Activated naive CD8-positive, alpha-beta T cell (primary cell): Measurements from ENCODE around the gene KAT5.
"Not testable (repeated sequence)": the region's sequence is repeated elsewhere in the genome, so short reads cannot be mapped to it uniquely, and the experiment has no call there.

Experiments
- H3K27ac Mint-ChIP-seq: one replicate; pipeline ENCODE4 v1.8.0; 2021; ENCODE audit warnings: mixed read lengths
- H3K27me3 Mint-ChIP-seq: one replicate; pipeline ENCODE4 v1.8.0; 2021; ENCODE audit warnings: mixed read lengths
- H3K36me3 Mint-ChIP-seq: one replicate; pipeline ENCODE4 v1.8.0; 2021; ENCODE audit warnings: mixed read lengths
- H3K4me1 Mint-ChIP-seq: one replicate; pipeline ENCODE4 v1.8.0; 2021; ENCODE audit warnings: low read depth, mixed read lengths
- H3K4me3 Mint-ChIP-seq: one replicate; pipeline ENCODE4 v1.8.0; 2021; ENCODE audit warnings: mild to moderate bottlenecking, mixed read lengths
- H3K9me3 Mint-ChIP-seq: one replicate; pipeline ENCODE4 v1.8.0; 2021; ENCODE audit warnings: low read depth, mixed read lengths

The KAT5 gene

GRCh38 chr11:65718964-65719492 is 7.0 kb downstream of the KAT5 start:
- Mint-ChIP-seq H3K27ac (peak overlapping the region; percentile 70), H3K27me3 (no peaks in the 10 kb centered on the region), H3K4me1 (peaks cover 28% of the 10 kb centered on the region), H3K36me3 (peaks cover 5% of the 10 kb centered on the region), H3K9me3 (no peaks in the 10 kb centered on the region), H3K4me3 (peak overlapping the region; percentile 95)

DNA sequence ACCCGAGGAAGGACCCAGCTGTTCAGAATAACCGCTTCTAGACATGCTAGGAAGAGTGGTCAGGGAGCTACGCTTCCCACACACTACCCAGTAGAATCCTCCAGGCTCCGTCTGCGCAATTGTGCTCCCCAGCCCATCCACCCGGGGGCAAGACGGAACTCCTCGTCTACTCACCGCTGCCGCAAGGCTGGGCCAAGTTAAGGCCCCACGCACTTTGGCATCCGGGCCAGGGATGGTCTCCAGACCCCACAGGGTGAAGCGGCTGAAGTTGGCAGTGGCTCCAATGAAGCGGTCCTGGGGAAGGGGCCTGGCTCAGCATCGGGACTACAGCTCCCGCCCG is 7.8 kb downstream of the KAT5 start:
- no peaks in the 10 kb centered on the region for H3K9me3 Mint-ChIP-seq
- H3K27me3 Mint-ChIP-seq = no peaks in the 10 kb centered on the region
- H3K36me3 Mint-ChIP-seq = peaks cover 5% of the 10 kb centered on the region
- peak overlapping the region; percentile 93 for H3K27ac Mint-ChIP-seq
- H3K4me3 Mint-ChIP-seq = peak overlapping the region; percentile 95
- H3K4me1 Mint-ChIP-seq = peaks cover 25% of the 10 kb centered on the region

GRCh38 chr11:65720211-65720934 is 8.3 kb downstream of the KAT5 start, which contains the start of gene RNASEH2C:
TSS of gene RNASEH2C (minus strand) at chr11:65720798. CDS start at chr11:65720758, 40 bp downstream.
- H3K27ac Mint-ChIP-seq = peak within 1 kb of the TSS; percentile 93
- H3K4me3 Mint-ChIP-seq = peak within 1 kb of the TSS; percentile 95
- no peaks in the 10 kb centered on the region for H3K27me3 Mint-ChIP-seq
- peaks cover 22% of the 10 kb centered on the region for H3K4me1 Mint-ChIP-seq
- H3K9me3 Mint-ChIP-seq = no peaks in the 10 kb centered on the region
- H3K36me3 Mint-ChIP-seq = peaks cover 2% of the 10 kb centered on the region

- Mint-ChIP-seq H3K27ac (no peak overlapping the region), H3K36me3 (no peaks in the 10 kb centered on the region), H3K9me3 (no peaks in the 10 kb centered on the region), H3K4me1 (peaks cover 20% of the 10 kb centered on the region), H3K4me3 (peak overlapping the region; percentile 62), H3K27me3 (no peaks in the 10 kb centered on the region)
Measured at GRCh38 chr11:65722261-65722660, 10.2 kb downstream of the KAT5 start.

- no peak overlapping the region for H3K4me3 Mint-ChIP-seq
- no peaks in the 10 kb centered on the region for H3K9me3 Mint-ChIP-seq
- H3K27me3 Mint-ChIP-seq = peaks cover 2% of the 10 kb centered on the region
- H3K4me1 Mint-ChIP-seq = no peaks in the 10 kb centered on the region
- no peak overlapping the region for H3K27ac Mint-ChIP-seq
- peaks cover under 1% of the 10 kb centered on the region for H3K36me3 Mint-ChIP-seq
Measured at GRCh38 chr11:65726660-65727059, 14.6 kb downstream of the KAT5 start.

DNA sequence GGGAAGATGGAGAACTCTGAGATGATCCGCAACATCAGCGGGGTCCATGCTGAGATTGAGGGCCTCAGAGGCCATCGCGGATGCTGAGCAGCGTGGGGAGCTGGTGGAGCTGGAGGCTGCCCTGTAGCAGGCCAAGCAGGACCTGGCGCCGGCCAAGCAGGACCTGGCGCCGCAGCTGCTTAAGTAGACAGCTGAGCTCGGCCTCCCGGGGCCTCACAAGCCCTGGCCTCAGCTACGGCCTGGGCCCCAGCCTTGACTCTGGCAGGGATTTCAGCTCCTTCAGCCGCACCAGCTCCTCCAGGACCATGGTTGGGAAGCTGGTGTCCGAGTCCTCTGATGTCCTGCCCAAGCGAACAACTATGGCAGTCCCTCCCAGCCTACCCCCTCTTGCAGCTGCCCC is 15.8 kb downstream of the KAT5 start:
- Mint-ChIP-seq H3K9me3 (no peaks in the 10 kb centered on the region), H3K36me3 (peaks cover 2% of the 10 kb centered on the region), H3K27ac (no peak overlapping the region), H3K4me1 (no peaks in the 10 kb centered on the region), H3K4me3 (no peak overlapping the region), H3K27me3 (peaks cover 5% of the 10 kb centered on the region)

DNA sequence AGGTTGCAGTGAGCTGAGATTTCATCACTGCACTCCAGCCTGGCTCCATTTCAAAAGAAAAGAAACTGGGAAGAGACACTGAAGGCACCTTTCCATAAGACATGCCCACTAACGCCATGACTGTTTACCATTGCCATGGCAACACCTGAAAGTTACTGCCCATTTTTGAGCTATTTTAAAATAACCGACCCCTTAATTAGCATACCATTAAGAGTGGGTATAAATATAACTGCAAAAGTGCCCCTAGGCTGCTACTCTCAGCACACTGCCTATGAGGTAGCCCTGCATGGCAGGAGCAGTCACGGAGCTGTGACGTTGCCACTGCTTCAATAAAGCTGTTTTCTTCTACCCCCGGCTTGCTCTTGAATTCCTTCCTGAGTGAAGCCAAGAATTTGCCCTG is 18.4 kb downstream of the KAT5 start:
- Mint-ChIP-seq H3K9me3 (no peaks in the 10 kb centered on the region), H3K36me3 (peaks cover 2% of the 10 kb centered on the region), H3K4me1 (no peaks in the 10 kb centered on the region), H3K27me3 (peaks cover 6% of the 10 kb centered on the region), H3K27ac (no peak overlapping the region), H3K4me3 (no peak overlapping the region)

DNA sequence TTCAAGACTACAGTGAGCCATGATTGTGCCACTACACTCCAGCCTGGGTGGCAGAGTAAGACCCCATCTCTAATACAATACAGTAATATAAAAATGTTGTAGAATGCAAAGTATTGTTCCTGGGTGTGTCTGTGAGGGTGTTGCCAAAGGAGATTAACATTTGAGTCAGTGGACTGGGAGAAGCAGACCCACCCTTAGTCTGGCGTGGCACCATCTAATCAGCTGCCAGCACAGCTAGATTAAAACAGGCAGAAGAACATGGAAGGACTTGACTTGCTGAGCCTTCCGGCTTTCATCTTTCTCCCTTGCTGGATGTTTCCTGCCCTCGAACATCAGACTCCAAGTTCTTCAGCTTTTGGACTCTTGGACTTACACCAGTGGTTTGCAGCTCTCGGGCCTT is 23.1 kb downstream of the KAT5 start:
- not testable (repeated sequence) for H3K9me3 Mint-ChIP-seq, H3K27me3 Mint-ChIP-seq, H3K36me3 Mint-ChIP-seq, H3K4me1 Mint-ChIP-seq, H3K27ac Mint-ChIP-seq, H3K4me3 Mint-ChIP-seq

DNA sequence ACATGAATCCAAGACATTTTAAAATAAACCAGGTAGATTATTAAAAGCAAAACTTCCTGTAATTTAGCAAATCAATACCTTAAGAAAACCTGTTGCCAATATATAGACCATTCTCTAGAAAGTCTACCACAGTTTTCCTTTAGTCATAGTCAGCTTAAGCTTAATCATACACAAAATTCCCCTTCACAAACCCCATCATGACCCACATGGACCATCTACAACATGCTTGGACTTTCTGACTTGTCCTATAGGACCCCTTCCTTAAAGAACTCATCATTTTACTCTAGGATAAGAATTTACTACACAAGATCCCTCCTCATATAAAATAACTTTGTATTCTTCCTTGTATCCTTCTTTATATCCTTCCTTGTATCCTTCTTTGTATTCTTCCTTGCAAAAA is 24.8 kb downstream of the KAT5 start:
- no peaks in the 10 kb centered on the region for H3K9me3 Mint-ChIP-seq
- H3K4me3 Mint-ChIP-seq = no peak overlapping the region
- peaks cover 9% of the 10 kb centered on the region for H3K27me3 Mint-ChIP-seq
- H3K4me1 Mint-ChIP-seq = no peaks in the 10 kb centered on the region
- peaks cover under 1% of the 10 kb centered on the region for H3K36me3 Mint-ChIP-seq
- no peak overlapping the region for H3K27ac Mint-ChIP-seq

DNA sequence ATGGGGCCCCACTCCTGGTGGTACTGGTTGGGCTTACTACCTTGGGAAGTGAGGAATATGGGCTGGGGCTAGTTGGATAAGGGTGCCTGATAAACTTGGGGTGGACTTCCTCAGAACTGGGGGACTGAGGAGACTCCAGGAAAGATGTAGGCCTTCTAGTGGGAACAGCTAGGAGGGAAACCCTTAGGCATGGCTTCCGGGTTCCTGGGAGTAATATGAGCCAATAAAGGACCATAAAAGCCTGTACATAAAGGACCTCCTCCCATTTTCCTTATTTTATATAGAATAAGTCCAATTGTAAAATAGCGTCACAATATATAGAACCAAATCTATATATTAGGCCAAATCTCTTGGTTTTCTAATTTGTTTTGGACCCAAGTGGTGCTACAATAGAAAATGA is 27.0 kb downstream of the KAT5 start:
- Mint-ChIP-seq H3K4me1 (no peaks in the 10 kb centered on the region), H3K27ac (no peak overlapping the region), H3K36me3 (no peaks in the 10 kb centered on the region), H3K4me3 (no peak overlapping the region), H3K27me3 (peaks cover 6% of the 10 kb centered on the region), H3K9me3 (no peaks in the 10 kb centered on the region)

GRCh38 chr11:65741185-65741584 is 29.1 kb downstream of the KAT5 start:
- Mint-ChIP-seq H3K36me3 (no peaks in the 10 kb centered on the region), H3K27ac (no peak overlapping the region), H3K4me3 (no peak overlapping the region), H3K27me3 (peaks cover 10% of the 10 kb centered on the region), H3K4me1 (no peaks in the 10 kb centered on the region), H3K9me3 (no peaks in the 10 kb centered on the region)

GRCh38 chr11:65742353-65742752 is 30.3 kb downstream of the KAT5 start:
- Mint-ChIP-seq H3K9me3 (no peaks in the 10 kb centered on the region), H3K27me3 (peaks cover 10% of the 10 kb centered on the region), H3K36me3 (no peaks in the 10 kb centered on the region), H3K4me3 (no peak overlapping the region), H3K4me1 (no peaks in the 10 kb centered on the region), H3K27ac (no peak overlapping the region)

DNA sequence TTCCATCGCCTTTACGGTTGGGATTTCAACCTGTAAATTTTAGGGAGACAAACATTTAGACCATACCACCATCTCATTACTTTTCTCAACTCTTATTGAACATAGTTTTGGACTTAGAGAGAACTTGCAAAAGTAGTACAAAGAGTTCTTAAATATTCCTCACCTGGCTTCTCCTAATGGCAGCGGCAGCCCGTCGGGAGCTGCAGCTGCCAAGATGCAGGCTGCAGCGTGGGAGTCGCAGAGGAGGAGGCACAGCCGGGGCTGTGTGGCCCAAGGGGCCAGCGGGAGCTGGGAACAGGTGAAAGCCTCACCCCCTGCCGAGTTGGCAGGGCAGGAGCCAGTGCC is 31.6 kb downstream of the KAT5 start:
- Mint-ChIP-seq H3K4me3 (no peak overlapping the region), H3K9me3 (no peaks in the 10 kb centered on the region), H3K27ac (no peak overlapping the region), H3K4me1 (no peaks in the 10 kb centered on the region), H3K27me3 (peaks cover 10% of the 10 kb centered on the region), H3K36me3 (no peaks in the 10 kb centered on the region)

DNA sequence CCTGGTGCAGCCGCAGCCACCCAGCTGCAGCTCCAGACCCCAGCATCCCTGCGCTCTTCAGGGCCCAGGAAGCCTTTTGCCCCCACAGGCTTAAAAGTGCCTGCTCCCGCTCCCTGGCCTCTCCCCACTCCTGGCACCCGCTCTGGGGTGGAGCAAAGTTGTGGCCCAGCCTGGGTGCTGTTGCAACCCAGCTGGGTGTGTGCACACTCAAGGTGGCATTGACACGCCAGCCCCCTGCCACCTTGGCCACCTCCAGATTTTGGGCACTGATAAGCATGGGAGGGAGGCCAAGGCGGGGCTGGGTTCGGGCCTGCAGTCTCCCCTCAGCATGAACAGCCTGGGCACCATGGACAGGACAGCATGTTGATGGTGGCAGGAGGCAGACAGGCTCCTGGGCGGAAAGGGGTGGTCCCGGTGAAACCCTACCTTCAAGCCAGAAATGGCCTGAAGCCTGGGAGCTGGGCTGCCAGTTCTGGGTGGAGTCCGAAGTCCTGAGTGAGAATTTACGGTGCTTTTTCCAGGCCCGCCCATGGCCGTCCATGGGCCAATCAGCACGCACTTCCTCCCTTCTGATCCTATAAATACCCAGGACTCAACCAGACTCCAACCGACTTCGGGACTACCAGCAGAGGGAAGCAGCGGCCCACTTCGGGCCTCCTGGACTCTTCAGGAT is 32.1 kb downstream of the KAT5 start:
- Mint-ChIP-seq H3K36me3 (no peaks in the 10 kb centered on the region), H3K4me1 (no peaks in the 10 kb centered on the region), H3K9me3 (no peaks in the 10 kb centered on the region), H3K27me3 (peaks cover 10% of the 10 kb centered on the region), H3K27ac (no peak overlapping the region), H3K4me3 (no peak overlapping the region)

- H3K4me1 Mint-ChIP-seq = no peaks in the 10 kb centered on the region
- H3K27ac Mint-ChIP-seq = no peak overlapping the region
- no peaks in the 10 kb centered on the region for H3K36me3 Mint-ChIP-seq
- peaks cover 10% of the 10 kb centered on the region for H3K27me3 Mint-ChIP-seq
- H3K9me3 Mint-ChIP-seq = no peaks in the 10 kb centered on the region
- H3K4me3 Mint-ChIP-seq = no peak overlapping the region
Measured at GRCh38 chr11:65744699-65745042, 32.6 kb downstream of the KAT5 start.

DNA sequence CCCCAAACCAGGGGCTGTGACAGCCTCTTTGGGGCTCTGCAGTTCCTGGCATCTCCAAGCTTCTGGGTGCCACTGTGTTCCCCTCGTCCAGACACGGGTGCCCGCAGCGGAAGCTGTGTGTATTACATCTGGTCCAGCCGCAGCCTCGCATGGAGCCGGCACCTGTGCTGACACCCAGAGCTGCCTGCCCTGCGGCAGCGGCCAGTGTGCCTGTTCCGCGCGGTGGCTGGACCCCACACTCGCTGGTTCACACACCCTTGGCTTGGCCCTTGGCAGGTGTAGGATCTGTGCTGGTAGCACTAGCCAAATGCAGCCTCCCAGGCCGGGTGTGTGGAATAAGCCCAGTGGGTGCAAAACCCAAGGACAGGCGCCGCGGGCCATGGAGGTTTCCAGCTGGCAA is 33.0 kb downstream of the KAT5 start:
- no peaks in the 10 kb centered on the region for H3K4me1 Mint-ChIP-seq
- H3K4me3 Mint-ChIP-seq = no peak overlapping the region
- peaks cover 8% of the 10 kb centered on the region for H3K27me3 Mint-ChIP-seq

More for the DNA sequence above, 33.0 kb downstream of the KAT5 start:
- no peaks in the 10 kb centered on the region for H3K36me3 Mint-ChIP-seq
- H3K27ac Mint-ChIP-seq = no peak overlapping the region
- H3K9me3 Mint-ChIP-seq = no peaks in the 10 kb centered on the region
